IPS-NIHi7 (cell line): ENCODE results near the gene ATP5PD.
"Not testable (repeated sequence)": the region's sequence is repeated elsewhere in the genome, so short reads cannot be mapped to it uniquely, and the experiment has no call there.

Experiments used
- DNase-seq: peaks from one replicate; pipeline ENCODE4 v3.0.0; 2012; ENCODE audit warnings: mixed read lengths; ENCODE audit errors: extremely low spot score

Gene ATP5PD

GRCh38 chr17:75051941-75052340, 5.2 kb upstream of the ATP5PD start:
- no peak for DNase-seq

DNA sequence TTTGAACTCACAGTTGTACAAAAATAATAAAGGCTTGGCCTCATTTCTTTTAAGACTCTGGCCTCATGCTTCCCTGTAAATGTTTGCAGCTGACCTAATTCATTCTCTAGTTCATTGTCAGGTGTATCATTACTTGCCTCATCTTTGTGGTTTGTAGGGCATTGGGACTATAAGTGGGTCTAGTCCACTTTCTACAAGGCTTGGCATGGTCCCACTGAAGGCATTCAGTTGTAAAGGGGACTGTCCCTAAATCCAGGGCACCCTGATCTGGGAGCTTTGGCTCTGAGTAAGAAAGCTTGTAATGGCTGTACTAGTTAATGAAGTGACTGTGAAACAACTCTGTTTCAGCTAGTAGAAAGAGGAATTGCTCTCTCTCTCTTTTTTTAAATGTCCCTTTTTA, 2.9 kb upstream of the ATP5PD start:
- DNase-seq, result no peak

DNA sequence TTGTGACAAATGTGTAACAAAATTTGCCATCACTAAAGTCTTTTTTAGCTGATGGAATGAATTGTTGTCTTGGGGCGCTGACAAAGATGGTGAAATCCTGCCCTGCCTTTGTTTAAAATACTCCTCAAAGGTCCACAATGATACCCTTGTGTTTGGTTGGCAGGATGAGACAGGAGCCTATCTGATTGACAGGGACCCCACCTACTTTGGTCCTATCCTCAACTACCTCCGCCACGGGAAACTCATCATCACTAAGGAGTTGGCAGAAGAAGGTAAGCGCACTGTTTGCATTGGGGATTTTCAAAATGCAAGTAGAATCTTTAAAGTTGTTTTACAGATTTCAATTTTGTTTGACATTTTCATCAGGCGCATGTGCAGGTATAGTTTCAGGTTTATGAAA, 2.3 kb upstream of the ATP5PD start:
- no peak for DNase-seq

DNA sequence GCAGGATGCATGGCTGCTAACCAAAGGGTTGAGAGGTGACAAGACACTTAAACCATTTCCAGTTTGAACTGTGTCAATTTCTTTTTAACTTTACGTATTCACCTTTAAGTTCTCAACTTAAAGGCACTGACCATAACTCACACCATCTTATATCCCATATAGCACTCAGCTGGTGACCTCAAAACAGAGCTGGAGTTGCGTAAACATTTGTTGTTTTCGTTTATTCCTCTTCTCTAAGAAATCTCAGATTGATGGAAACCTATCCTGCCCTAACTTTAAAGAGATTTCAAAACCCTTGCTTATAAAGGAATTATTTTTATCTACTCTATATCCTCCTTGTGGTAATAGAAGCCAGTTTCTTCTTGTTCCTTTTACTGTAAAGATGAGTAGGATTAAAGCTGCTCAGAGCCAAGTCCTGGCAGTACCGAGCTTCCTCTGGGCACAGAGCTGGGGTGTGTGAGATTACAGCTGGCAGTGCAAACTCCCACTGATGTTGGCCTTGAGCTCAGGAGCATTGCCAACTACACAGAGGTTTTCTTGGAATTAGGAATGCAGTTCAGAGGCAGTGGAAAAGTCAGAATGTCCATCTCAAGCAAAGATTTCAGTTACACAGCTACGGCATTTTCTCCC, 1.6 kb upstream of the ATP5PD start:
- no peak for DNase-seq

DNA sequence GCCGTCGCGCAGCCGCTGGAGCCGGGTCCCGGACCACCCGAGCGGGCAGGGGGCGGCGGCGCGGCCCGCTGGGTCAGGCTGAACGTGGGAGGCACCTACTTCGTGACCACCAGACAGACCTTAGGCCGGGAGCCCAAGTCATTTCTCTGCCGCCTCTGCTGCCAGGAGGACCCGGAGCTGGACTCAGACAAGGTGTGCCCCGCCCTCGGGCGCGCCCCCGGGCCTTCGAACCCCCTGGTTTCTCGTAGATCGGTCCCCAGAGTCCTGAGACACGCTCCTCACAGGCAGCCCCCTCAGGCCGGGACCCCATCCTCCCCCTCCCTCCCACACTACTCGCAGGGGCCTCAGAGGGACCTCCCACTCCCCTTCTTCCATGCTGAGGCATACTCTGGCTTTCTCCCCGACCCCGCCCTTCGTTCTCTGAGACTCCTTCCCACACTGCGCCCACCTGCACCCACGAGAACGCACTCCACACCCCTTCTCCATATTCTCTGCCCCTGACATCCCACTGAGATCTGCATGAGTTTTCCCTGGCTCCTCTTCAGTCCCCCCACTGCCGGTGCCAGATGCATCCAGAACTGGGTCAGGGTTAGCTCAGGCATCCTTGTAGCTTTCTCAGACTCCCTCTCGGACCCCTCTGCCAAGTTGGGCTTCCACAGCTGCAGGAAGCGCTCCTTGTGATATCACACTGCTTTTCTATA, 779 bp upstream of the ATP5PD start:
- DNase-seq, result peak; percentile 16

- not testable (repeated sequence) for DNase-seq
Observed at GRCh38 chr17:75045946-75046406, 793 bp downstream of the ATP5PD start.

- no peak for DNase-seq
Observed at GRCh38 chr17:75044716-75045115, 2.1 kb downstream of the ATP5PD start.

GRCh38 chr17:75043789-75044188, 3.0 kb downstream of the ATP5PD start:
- not testable (repeated sequence) for DNase-seq

DNA sequence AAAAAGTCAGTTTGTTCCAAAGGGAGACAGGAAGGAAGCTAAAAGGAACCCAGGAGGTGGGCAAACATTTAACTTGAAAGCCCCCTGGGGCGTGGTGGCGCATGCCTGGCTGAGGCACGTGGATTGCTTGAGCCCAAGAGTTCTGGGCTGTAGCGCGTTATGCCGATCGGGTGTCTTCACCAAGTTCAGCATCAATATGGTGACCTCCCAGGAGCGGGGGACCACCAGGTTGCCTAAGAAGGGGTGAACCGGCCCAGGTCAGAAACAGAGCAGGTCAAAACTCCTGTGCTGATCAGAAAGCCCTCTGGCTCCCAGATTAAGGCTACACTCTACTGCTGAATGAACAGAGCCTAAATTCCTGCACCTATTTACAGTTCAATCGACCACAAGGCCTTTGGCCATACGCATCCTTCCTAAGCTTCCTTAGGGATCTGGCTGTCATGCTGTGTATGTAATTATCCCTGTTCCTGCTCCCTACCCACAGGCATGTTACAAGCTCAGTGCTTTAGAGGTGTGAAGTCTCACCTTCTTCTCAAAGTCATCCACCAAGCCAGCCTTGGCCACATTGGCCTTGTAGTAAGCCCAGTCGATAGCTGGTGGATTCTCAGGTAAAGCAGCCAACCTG, 5.0 kb downstream of the ATP5PD start:
- no peak for DNase-seq

GRCh38 chr17:75039238-75039637, 7.5 kb downstream of the ATP5PD start:
- no peak for DNase-seq

DNA sequence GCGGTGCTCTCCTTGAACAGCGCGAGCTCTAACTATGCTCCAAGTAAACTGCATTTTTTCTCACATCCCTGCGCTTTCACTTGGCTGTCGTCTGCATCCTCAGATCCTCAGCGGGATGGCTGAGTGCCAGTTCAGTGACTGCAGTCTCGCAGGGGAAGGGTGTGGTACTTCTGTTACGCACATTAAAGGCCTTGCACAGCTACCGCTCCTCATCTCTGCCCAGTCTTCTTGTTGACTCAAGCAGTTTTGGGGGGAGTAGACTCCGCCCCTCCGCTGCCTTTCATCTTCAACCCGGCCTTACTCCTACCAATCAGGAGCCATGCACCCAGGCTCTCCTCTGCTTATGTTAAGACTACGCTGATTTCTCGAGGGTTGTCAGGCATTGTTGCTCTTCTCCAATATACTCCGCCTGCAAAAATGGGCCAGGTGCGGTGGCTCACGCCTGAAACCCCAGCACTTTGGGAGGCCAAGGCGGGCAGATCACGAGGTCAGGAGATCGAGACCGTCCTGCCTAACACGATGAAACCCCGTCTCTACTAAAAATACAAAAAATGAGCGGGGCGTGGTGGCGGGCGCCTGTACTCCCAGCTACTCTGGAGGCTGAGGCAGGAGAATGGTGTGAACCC, 10.0 kb downstream of the ATP5PD start:
- DNase-seq, result no peak

DNA sequence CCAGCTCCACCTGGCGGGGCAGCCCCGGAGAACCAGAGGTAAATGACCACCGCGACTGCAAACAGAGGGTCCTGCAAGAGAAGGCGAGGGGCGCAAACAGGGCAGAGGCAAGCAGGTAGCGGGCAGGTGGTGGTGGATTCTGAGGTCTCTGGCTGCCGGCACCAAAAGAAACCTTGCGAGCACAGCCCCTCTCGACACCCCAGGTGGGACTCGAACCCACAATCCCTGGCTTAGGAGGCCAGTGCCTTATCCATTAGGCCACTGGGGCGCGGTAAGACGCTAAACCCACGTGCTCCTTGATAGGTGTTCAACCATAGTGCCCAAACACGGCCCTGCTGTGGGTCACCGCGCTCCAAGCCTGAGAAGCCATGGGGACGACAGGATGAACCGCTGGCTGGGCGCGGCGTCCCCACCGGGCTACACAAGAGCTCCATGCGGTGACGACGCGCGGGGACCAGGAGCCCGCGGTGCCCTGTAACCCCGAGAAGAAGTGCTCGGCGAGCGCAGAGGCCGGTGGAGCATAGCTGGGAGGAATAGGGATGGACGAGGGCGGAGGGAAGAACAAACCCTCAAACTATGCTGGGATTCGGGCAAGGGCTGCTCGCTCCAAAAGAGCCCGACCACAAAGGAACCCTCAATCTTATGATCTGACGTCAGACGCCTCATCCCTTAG, 12.4 kb downstream of the ATP5PD start:
- DNase-seq, result peak; percentile 63

DNA sequence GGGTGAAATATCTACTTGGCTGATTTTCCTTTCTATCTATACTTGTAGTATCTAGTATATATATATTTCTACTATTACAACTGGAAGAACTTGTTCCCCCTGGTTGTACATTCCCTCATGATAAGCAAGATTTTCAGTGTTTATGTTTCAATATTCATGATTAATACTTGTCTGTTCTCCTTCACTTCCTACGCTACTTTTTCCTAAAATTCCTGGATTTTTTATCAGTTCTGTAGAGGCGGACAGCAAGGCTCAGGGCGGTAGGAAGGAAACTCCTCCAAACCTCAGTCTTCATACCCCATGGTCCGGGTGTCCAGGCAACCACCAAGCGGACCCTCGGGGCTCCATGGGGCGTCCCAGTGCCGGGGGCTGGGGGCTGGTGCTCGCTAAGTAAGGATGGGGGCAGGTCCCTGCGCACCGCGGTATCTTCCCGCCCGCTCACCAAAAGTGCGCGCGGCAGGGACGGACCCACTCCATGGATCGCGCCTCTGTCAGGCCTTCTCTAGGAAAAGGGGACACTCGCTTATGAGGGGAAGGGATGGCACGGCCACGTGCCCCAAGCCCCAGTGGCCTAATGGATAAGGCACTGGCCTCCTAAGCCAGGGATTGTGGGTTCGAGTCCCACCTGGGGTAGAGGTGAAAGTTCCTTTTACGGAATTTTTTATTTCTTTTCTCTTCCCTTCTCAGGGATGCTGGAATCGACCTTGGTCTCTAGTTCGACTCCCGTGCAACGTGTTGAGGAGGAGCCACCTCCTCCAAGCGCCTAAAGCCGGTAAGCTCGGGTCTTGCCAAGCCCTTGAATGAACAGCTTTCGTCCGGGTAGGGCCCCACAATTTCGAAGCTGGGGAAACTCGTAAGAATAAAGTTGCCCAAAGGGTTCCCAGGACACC, 13.2 kb downstream of the ATP5PD start:
- peak; percentile 84 for DNase-seq

DNA sequence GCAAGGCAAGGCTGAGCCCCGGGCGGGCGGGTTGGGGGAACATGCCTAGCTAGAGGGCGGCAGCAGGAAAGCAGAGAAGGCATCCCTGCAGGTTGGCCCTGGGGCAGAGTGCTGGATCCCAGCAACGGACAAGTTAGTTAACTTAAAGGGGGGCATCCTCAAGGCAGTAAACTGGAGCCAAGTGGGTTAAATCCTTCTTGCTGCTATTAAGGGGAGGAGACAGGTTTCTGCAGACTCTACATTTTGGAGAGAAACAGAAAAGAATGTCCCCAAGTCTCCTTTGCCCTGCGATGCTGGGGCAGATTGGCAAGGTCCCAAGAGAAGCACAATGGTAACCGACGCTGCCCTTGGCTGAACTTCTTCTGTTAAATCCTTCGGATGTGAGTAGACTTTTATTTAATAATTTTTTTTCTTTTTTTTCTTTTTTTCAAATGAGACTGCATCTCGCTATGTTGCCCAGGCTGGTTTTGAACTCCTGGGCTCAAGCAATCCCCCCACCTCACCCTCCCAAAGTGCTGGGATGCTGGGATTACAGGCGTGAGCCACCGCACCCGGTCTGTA, 14.0 kb downstream of the ATP5PD start:
- DNase-seq, result no peak

GRCh38 chr17:75031972-75032719, 14.6 kb downstream of the ATP5PD start:
- DNase-seq, result no peak

DNA sequence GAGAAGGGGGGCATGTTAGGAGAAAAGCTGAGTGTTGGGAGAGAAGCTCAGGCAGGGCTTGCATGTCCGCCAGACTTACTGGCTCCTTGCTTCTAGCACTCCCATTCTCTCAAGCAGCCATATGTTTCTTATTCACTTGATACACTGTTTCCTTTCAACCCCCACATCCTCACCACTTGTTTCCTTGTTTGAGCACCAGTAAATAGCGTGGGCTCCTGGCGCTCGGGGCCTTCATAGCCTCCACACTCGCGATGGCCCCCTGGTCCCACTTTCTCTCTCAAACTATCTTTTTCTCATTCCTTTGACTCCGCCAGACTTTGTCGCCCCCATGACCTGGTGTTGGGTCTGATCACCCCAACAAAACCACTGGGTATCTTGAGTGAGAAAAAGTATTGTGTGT, 16.6 kb downstream of the ATP5PD start:
- no peak for DNase-seq

DNA sequence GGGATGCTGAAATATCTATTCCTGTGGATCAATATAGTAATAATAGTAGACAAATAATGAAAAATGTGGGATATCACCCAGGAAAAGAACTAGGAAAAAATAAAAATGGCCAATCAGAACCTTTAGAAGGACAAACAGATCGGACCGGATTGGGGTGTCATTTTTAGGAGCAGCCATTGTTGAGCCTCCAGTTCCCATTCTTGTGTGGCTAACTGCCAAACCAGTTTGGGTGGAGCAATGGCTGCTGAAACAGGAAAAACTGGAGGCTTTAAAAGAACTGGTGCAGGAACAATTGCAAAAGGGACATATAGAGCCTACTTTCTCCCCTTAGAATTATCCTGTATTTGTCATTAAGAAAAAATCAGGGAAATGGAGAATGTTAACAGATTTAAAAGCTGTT, 20.1 kb downstream of the ATP5PD start:
- DNase-seq, result not testable (repeated sequence)

GRCh38 chr17:75025398-75025734, 21.4 kb downstream of the ATP5PD start:
- not testable (repeated sequence) for DNase-seq

- DNase-seq, result no peak
Observed at GRCh38 chr17:75024686-75025397, 21.9 kb downstream of the ATP5PD start.
